ENCODE data around the gene ANKRD52.

DNA sequence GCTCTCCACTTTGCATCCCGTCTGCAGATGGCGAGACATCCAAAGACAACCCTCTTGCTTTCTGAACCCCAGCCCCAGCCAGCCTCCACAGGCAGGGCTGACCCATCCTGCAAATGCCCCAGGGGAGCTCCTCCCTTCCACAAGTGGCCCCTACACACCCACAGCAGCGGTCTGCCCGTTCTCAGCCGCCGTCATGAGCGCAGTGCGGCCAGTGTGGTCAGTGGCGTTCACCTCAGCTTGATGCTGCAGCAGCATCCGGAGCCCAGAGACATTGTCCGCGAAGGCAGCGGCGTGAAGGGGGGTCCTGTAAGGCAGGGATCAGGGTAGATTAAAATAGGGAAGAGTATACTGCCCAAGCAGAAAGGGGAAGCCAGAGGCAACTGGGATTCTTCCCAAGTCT lies 13.7 kb downstream of the ANKRD52 start:
- TF ChIP-seq, protein P1, sequence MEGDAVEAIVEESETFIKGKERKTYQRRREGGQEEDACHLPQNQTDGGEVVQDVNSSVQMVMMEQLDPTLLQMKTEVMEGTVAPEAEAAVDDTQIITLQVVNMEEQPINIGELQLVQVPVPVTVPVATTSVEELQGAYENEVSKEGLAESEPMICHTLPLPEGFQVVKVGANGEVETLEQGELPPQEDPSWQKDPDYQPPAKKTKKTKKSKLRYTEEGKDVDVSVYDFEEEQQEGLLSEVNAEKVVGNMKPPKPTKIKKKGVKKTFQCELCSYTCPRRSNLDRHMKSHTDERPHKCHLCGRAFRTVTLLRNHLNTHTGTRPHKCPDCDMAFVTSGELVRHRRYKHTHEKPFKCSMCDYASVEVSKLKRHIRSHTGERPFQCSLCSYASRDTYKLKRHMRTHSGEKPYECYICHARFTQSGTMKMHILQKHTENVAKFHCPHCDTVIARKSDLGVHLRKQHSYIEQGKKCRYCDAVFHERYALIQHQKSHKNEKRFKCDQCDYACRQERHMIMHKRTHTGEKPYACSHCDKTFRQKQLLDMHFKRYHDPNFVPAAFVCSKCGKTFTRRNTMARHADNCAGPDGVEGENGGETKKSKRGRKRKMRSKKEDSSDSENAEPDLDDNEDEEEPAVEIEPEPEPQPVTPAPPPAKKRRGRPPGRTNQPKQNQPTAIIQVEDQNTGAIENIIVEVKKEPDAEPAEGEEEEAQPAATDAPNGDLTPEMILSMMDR (conservative IDR thresholded peaks at IDR 0.05; ENCODE audit: low read length): no peak
- no peak for TF ChIP-seq EZH2phosphoT487 (IDR thresholded peaks at IDR 0.05; ENCODE audit: borderline replicate concordance)
